Brain microvascular endothelial cell (primary cell): ENCODE measurements around the gene PLEKHO2.

ENCODE experiments used
- DNase-seq: peaks from one replicate; pipeline ENCODE4 v3.0.0-alpha.2; 2020
- H3K27ac ChIP-seq: fragments of 250-450 bp; sonication (Bioruptor Pico); 2 replicates; pipeline ENCODE4 v1.5.1; 2020; ENCODE audit warnings: mild to moderate bottlenecking, moderate library complexity
- H3K27me3 ChIP-seq: fragments of 250-450 bp; sonication (Bioruptor Pico); replicated peaks from 2 replicates; pipeline ENCODE4 v1.5.1; 2020; ENCODE audit warnings: mild to moderate bottlenecking
- H3K36me3 ChIP-seq: fragments of 250-450 bp; sonication (Bioruptor Pico); replicated peaks from 2 replicates; pipeline ENCODE4 v1.5.1; 2020; ENCODE audit warnings: mild to moderate bottlenecking
- H3K4me3 ChIP-seq: 2 replicates; pipeline ENCODE4 v1.5.1; 2011; ENCODE audit warnings: low read depth, mild to moderate bottlenecking, control low read depth, low read length, moderate library complexity
- CTCF ChIP-seq: IDR thresholded peaks from 2 replicates; pipeline ENCODE4 v1.5.1; 2011; ENCODE audit warnings: low read depth, mild to moderate bottlenecking, moderate library complexity, low read length, control low read depth, inconsistent platforms; ENCODE audit errors: missing control alignments
- in situ Hi-C: cut with HindIII; loops from 2 replicates; pipeline ENCODE4 v1.10.0; 2017; ENCODE audit warnings: low sequenced_read_pairs, low pct_ligation_motif_present

The PLEKHO2 gene

GRCh38 chr15:64893481-64894394 lies 52.0 kb downstream of the PLEKHO2 start:
- DNase-seq, result peak; percentile 91
- Histone ChIP-seq H3K36me3 (no peaks in the 10 kb centered on the region), H3K27me3 (no peaks in the 10 kb centered on the region), H3K4me3 (no peak overlapping the region), H3K27ac (peak overlapping the region; percentile 0)
- no peak for TF ChIP-seq CTCF
- in situ Hi-C loops, result no loop called here

DNA sequence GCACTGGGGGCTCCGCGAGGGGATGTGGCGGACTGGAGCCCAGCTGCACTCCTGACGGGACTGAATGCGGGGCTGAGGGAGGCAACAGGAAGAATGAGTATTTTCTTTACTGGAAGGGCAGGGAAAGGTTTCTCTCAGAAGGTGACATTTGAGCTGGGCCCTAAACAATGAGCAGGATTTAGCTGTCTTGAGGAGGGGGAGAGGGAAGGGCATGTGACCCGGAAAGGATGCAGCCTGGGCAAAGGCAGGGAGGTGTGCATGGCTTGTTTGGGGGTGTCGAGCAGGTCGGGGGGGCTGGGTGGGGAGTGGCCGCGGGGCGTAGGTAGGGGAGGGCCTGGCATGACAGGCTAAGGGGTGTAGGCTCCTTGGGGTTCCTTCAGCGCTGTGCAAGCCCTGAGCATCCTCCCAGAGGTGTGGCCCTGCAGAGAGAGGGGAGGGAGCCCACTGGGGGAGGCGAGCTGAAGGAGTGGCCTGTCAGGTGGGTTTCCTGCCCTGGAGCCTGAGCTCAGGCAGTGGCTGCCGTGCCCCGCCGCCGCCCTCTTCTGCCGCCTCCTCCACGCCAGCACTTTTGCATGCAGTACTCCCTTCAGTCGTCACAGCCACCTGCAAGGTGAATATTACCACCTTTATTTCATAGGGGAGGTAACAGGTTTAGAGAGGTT lies 52.8 kb downstream of the PLEKHO2 start:
- Histone ChIP-seq H3K27ac (peak overlapping the region; percentile 0), H3K27me3 (no peaks in the 10 kb centered on the region), H3K4me3 (no peak overlapping the region), H3K36me3 (no peaks in the 10 kb centered on the region)
- TF ChIP-seq CTCF, result no peak
- DNase-seq, result no peak
- in situ Hi-C loops, result no loop called here

- DNase-seq, result peak; percentile 28
- Histone ChIP-seq H3K36me3 (no peaks in the 10 kb centered on the region), H3K27me3 (no peaks in the 10 kb centered on the region), H3K4me3 (no peak overlapping the region), H3K27ac (no peak overlapping the region)
- no peak for TF ChIP-seq CTCF
- in situ Hi-C loops, result no loop called here
Measured at GRCh38 chr15:64895285-64896065, 53.8 kb downstream of the PLEKHO2 start.

DNA sequence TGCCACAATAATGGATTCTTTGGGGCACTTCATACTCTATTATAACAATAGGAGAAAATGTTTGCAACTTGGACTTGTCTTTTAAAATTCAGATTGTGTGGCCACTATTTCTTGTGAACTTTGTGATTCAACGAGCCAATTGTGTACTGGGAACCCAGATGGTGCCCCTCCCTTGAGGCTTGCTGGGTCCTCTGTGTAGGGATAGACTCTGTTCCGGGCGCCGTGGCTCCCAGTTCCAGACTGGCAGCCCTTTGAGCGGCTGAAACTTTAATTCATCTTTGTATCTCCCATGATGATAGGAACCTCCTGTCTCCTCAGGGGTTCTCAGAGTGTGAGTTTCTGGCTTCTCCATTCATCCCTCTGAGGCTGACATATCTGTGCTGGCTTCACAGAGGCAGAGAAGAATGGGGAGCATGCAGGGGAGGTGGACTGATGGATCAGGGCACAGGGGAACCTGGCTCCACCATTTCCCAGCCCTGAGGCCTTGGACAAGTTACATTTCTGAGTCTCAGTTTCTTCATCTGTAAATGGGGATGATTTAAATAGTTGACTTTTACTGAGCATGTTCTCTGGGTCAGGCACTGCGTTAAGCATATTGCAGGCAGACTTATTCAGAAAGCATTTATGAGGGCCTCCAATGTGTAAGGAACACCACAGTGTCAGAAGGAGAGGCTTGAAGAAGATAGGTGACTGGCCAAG lies 54.8 kb downstream of the PLEKHO2 start:
- Histone ChIP-seq H3K27me3 (no peaks in the 10 kb centered on the region), H3K4me3 (no peak overlapping the region), H3K27ac (peak overlapping the region; percentile 51)

More for the DNA sequence above, 54.8 kb downstream of the PLEKHO2 start:
- H3K36me3 ChIP-seq, result no peaks in the 10 kb centered on the region
- no peak for DNase-seq
- in situ Hi-C loops, result no loop called here
- no peak for TF ChIP-seq CTCF
